ENCODE data around the gene ANO4. TPM values are rescaled to one million over a fixed set of nuclear protein-coding genes. Genes with fewer than 3 reads are reported as not detected.

The ANO4 gene
- total and polyA plus RNA-seq, 9 donors, result 1.8 to 13.1 (median 5.6) TPM

- TF ChIP-seq POLR2A (IDR thresholded peaks at IDR 0.05) (no peak), EP300 (IDR thresholded peaks at IDR 0.05) (no peak), CTCF (IDR thresholded peaks at IDR 0.05) (no peak)
- WGBS, 3 donors, result 78 to 85% (median 83%) methylated on average over 3 of the region's 3 CpGs
- intact Hi-C loops (cut with DNase I), result no loop called here
Observed at GRCh38 chr12:100899301-100899700, 104.7 kb downstream of the ANO4 start.

GRCh38 chr12:100900808-100901207 lies 106.2 kb downstream of the ANO4 start:
- no peak for TF ChIP-seq POLR2A (IDR thresholded peaks at IDR 0.05)
- TF ChIP-seq EP300 (IDR thresholded peaks at IDR 0.05), result no peak
- DNase-seq, result no peak
- H3K27me3 ChIP-seq, result no peaks in the 10 kb centered on the region
- intact Hi-C loops (cut with DNase I), result no loop called here
- 92 to 96% (median 93%) methylated on average over 2 of the region's 2 CpGs for WGBS, 3 donors
- H3K27ac ChIP-seq, result no peak overlapping the region
- H3K36me3 ChIP-seq, result no peaks in the 10 kb centered on the region
- no peak overlapping the region for H3K4me3 ChIP-seq
- H3K4me1 ChIP-seq (ENCODE audit: insufficient read depth), result no peaks in the 10 kb centered on the region
- H3K9me3 ChIP-seq, result no peaks in the 10 kb centered on the region

More at GRCh38 chr12:100899301-100899700, 104.7 kb downstream of the ANO4 start:
- DNase-seq, result no peak
- H3K4me1 ChIP-seq (ENCODE audit: insufficient read depth), result no peaks in the 10 kb centered on the region
- H3K4me3 ChIP-seq, result no peak overlapping the region
- H3K27ac ChIP-seq, result no peak overlapping the region
- H3K27me3 ChIP-seq, result no peaks in the 10 kb centered on the region
- H3K9me3 ChIP-seq, result no peaks in the 10 kb centered on the region
- H3K36me3 ChIP-seq, result no peaks in the 10 kb centered on the region

- Histone ChIP-seq H3K36me3 (no peaks in the 10 kb centered on the region), H3K27me3 (no peaks in the 10 kb centered on the region), H3K4me3 (no peak overlapping the region), H3K27ac (no peak overlapping the region), H3K4me1 (ENCODE audit: insufficient read depth) (no peaks in the 10 kb centered on the region), H3K9me3 (no peaks in the 10 kb centered on the region)
- DNase-seq, result no peak
- intact Hi-C loops (cut with DNase I), result no loop called here
- TF ChIP-seq POLR2A (IDR thresholded peaks at IDR 0.05) (no peak), CTCF (IDR thresholded peaks at IDR 0.05) (no peak)
- WGBS, 3 donors, result 86 to 90% (median 88%) methylated on average over 1 of the region's 1 CpG
Observed at GRCh38 chr12:100901266-100901665, 106.7 kb downstream of the ANO4 start.

GRCh38 chr12:100904270-100904669 lies 109.7 kb downstream of the ANO4 start:
- Histone ChIP-seq H3K27ac (no peak overlapping the region), H3K27me3 (no peaks in the 10 kb centered on the region), H3K4me3 (no peak overlapping the region), H3K36me3 (no peaks in the 10 kb centered on the region), H3K9me3 (no peaks in the 10 kb centered on the region), H3K4me1 (ENCODE audit: insufficient read depth) (no peaks in the 10 kb centered on the region)
- TF ChIP-seq CTCF (IDR thresholded peaks at IDR 0.05), result no peak
- no peak for TF ChIP-seq POLR2A (IDR thresholded peaks at IDR 0.05)
- no peak for TF ChIP-seq EP300 (IDR thresholded peaks at IDR 0.05)
- DNase-seq, result no peak
- intact Hi-C loops (cut with DNase I), result no loop called here
- WGBS, 3 donors, result 83 to 96% (median 83%) methylated on average over 3 of the region's 3 CpGs

GRCh38 chr12:100908501-100908900 lies 113.9 kb downstream of the ANO4 start:
- H3K36me3 ChIP-seq, result no peaks in the 10 kb centered on the region
- intact Hi-C loops (cut with DNase I), result no loop called here
- no peak overlapping the region for H3K4me3 ChIP-seq
- no peaks in the 10 kb centered on the region for H3K4me1 ChIP-seq (ENCODE audit: insufficient read depth)
- no peak for TF ChIP-seq POLR2A (IDR thresholded peaks at IDR 0.05)
- TF ChIP-seq EP300 (IDR thresholded peaks at IDR 0.05), result no peak
- TF ChIP-seq CTCF (IDR thresholded peaks at IDR 0.05), result no peak
- no peaks in the 10 kb centered on the region for H3K27me3 ChIP-seq
- H3K27ac ChIP-seq, result no peak overlapping the region
- no peak for DNase-seq
- 58 to 92% (median 90%) methylated on average over 2 of the region's 2 CpGs for WGBS, 3 donors
- no peaks in the 10 kb centered on the region for H3K9me3 ChIP-seq

All from ovary (tissue), 9 donors.